Neural progenitor cell (in vitro differentiated cells): ENCODE results near the gene AP2M1. TPM values are rescaled to one million over a fixed set of nuclear protein-coding genes. Genes with fewer than 3 reads are reported as not detected.

ENCODE experiments used
- DNase-seq: peaks from one replicate; pipeline ENCODE4 v3.0.0-alpha.2; 2016; ENCODE audit warnings: low spot score
- H2AFZ ChIP-seq: fragments of 200-600 bp; sonication (generic); replicated peaks from 2 replicates; pipeline ENCODE4 v1.6.1; 2016; ENCODE audit warnings: antibody characterized with exemption
- H3F3A ChIP-seq: fragments of 200-600 bp; sonication (generic); 2 replicates; pipeline ENCODE4 v1.6.1; 2016; ENCODE audit warnings: antibody characterized with exemption, low read depth
- H3K27ac ChIP-seq: fragments of 200-600 bp; sonication (generic); 2 replicates; pipeline ENCODE4 v1.5.1; 2016; ENCODE audit warnings: mild to moderate bottlenecking
- H3K27me3 ChIP-seq: fragments of 200-600 bp; sonication (generic); 2 replicates; pipeline ENCODE4 v1.6.1; 2016; ENCODE audit warnings: mild to moderate bottlenecking, moderate library complexity
- H3K36me3 ChIP-seq: fragments of 200-600 bp; sonication (generic); 2 replicates; pipeline ENCODE4 v1.5.1; 2016
- H3K4me1 ChIP-seq: fragments of 200-600 bp; sonication (generic); 2 replicates; pipeline ENCODE4 v1.6.1; 2016; ENCODE audit warnings: mixed run types
- H3K4me2 ChIP-seq: fragments of 200-600 bp; sonication (generic); 2 replicates; pipeline ENCODE4 v1.6.1; 2016
- H3K4me3 ChIP-seq: fragments of 200-600 bp; sonication (generic); 2 replicates; pipeline ENCODE4 v1.5.1; 2016
- H3K79me2 ChIP-seq: fragments of 200-600 bp; sonication (generic); 2 replicates; pipeline ENCODE4 v1.6.1; 2016; ENCODE audit warnings: low read depth
- H3K9ac ChIP-seq: fragments of 200-600 bp; sonication (generic); 2 replicates; pipeline ENCODE4 v1.6.1; 2016
- H3K9me3 ChIP-seq: fragments of 200-600 bp; sonication (generic); 2 replicates; pipeline ENCODE4 v1.5.1; 2016; ENCODE audit warnings: low read depth
- H4K20me1 ChIP-seq: fragments of 200-600 bp; sonication (generic); 2 replicates; pipeline ENCODE4 v1.6.1; 2016; ENCODE audit warnings: low read depth
- H3K27ac Mint-ChIP-seq: 3 replicates; pipeline ENCODE4 v1.8.0; 2021; ENCODE audit warnings: mixed read lengths
- H3K27me3 Mint-ChIP-seq: 2 replicates; pipeline ENCODE4 v1.8.0; 2022; ENCODE audit warnings: low read depth, mild to moderate bottlenecking, inconsistent platforms, moderate library complexity, mixed read lengths; ENCODE audit not compliant: insufficient read depth
- H3K36me3 Mint-ChIP-seq: 3 replicates; pipeline ENCODE4 v1.8.0; 2021; ENCODE audit warnings: mixed read lengths
- H3K4me1 Mint-ChIP-seq: 3 replicates; pipeline ENCODE4 v1.8.0; 2021; ENCODE audit warnings: mixed read lengths
- H3K4me3 Mint-ChIP-seq: 3 replicates; pipeline ENCODE4 v1.8.0; 2021; ENCODE audit warnings: mild to moderate bottlenecking, moderate library complexity, mixed read lengths
- H3K9me3 Mint-ChIP-seq: 3 replicates; pipeline ENCODE4 v1.8.0; 2020; ENCODE audit warnings: mixed read lengths
- EZH2 ChIP-seq: fragments of 200-600 bp; sonication (generic); IDR thresholded peaks from 2 replicates; pipeline ENCODE4 v1.6.1; 2017; ENCODE audit warnings: antibody characterized with exemption, mild to moderate bottlenecking, moderate library complexity
- EZH2phosphoT487 ChIP-seq: fragments of 200-600 bp; sonication (generic); IDR thresholded peaks from 2 replicates; pipeline ENCODE4 v1.6.1; 2017; ENCODE audit warnings: antibody characterized with exemption
- total RNA-seq: library from RNA; depleted of rRNA; stranded (reverse); fragments of >200 nt; gene quantifications from 2 replicates; pipeline ENCODE4 v1.2.3, GENCODE V29; 2015; ENCODE audit warnings: low replicate concordance
- TF ChIP-seq, protein P1 (sequence below): fragments of 200-600 bp; sonication (generic); IDR thresholded peaks from 2 replicates; pipeline ENCODE4 v1.5.1; 2017; ENCODE audit warnings: antibody characterized with exemption, mild to moderate bottlenecking

The AP2M1 gene
- total RNA-seq, 1 donor from 2014 or later = 309 TPM

DNA sequence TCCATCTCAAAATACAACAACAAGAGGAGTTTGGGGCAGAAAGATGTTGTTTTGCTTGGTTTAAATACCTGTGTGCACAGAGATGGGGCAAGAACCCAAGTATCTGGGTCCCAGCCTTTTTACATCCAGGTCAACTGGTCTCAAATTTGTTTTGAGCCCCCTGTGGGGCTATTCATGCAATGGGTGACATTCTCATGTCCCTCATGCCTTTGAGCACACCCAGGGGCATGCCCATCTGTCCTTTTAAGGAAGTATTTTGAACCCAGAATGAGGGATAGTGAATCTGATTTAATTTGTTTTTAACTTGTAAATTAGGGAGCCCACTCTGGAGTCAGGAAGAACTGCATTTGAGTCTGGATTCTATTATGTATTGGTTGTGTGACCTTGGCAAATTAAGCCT, 26.2 kb downstream of the AP2M1 start:
- Mint-ChIP-seq H3K27ac (no peak overlapping the region), H3K4me3 (no peak overlapping the region), H3K27me3 (peaks cover 1% of the 10 kb centered on the region), H3K4me1 (no peaks in the 10 kb centered on the region), H3K9me3 (no peaks in the 10 kb centered on the region), H3K36me3 (peaks cover 2% of the 10 kb centered on the region)
- H3K9ac ChIP-seq = no peak overlapping the region
- H3F3A ChIP-seq = no peaks in the 10 kb centered on the region
- H3K27me3 ChIP-seq = no peaks in the 10 kb centered on the region
- DNase-seq = no peak
- H3K4me1 ChIP-seq = no peaks in the 10 kb centered on the region
- no peaks in the 10 kb centered on the region for H3K9me3 ChIP-seq
- H3K4me3 ChIP-seq = no peak overlapping the region
- no peaks in the 10 kb centered on the region for H4K20me1 ChIP-seq
- TF ChIP-seq EZH2 (no peak), EZH2phosphoT487 (no peak)
- TF ChIP-seq, protein P1, sequence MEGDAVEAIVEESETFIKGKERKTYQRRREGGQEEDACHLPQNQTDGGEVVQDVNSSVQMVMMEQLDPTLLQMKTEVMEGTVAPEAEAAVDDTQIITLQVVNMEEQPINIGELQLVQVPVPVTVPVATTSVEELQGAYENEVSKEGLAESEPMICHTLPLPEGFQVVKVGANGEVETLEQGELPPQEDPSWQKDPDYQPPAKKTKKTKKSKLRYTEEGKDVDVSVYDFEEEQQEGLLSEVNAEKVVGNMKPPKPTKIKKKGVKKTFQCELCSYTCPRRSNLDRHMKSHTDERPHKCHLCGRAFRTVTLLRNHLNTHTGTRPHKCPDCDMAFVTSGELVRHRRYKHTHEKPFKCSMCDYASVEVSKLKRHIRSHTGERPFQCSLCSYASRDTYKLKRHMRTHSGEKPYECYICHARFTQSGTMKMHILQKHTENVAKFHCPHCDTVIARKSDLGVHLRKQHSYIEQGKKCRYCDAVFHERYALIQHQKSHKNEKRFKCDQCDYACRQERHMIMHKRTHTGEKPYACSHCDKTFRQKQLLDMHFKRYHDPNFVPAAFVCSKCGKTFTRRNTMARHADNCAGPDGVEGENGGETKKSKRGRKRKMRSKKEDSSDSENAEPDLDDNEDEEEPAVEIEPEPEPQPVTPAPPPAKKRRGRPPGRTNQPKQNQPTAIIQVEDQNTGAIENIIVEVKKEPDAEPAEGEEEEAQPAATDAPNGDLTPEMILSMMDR = no peak
- H2AFZ ChIP-seq = no peak overlapping the region
- no peaks in the 10 kb centered on the region for H3K79me2 ChIP-seq
- no peaks in the 10 kb centered on the region for H3K36me3 ChIP-seq
- no peak overlapping the region for H3K27ac ChIP-seq
- H3K4me2 ChIP-seq = no peak overlapping the region

DNA sequence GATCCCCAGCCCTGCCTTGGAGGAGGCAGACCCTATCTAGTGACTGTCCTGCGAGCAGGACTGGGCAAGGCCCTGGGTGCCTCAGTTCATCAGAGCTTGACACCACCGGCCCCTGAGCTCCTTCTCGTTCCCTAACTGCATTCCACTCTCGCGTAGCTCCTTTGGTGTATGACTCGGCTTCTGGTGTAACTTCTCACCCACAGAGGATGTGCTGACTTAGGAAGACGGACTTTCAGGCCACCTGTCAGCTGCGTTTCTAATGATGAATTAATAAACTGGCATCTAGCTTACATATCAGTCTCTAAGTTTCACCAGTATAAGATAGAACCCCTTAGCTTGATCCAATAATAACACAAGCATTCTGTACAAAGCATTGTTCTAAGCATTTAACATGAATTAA, 28.9 kb downstream of the AP2M1 start:
- H3K36me3 Mint-ChIP-seq = no peaks in the 10 kb centered on the region

DNA sequence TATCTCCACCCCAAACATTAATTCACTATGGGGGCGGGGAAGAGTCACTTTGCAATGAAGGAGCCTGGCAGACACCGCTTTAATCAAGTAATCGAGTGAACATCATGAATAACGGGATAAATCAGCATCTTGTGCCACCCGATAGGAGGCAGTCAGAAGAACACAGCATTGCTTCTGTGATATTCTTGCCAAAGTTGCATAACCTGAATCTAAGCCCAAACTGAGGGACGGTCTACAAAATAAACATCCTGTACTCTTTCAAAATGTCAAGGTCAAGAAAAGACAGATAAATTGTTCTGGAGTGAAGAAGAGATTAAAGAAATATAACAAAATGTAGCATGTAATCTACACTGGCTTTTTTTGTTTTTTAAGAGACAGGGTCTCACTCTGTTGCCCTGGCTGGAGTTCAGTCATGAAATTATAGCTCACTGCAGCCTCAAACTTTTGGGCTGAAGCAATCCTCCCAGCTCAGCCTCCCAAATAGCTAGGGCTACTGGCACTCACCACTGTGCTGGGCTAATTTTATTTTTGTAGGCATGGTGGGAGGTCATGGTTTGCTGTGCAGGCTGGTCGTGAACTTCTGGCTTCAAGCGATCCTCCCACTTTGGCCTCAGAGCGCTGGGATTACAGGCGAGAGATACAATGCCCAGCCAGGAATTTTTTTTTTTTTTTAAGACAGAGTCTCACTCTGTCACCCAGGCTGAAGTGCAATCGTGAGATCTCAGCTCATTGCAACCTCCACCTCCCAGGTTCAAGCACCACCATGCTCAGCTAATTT, 34.7 kb downstream of the AP2M1 start:
- no peak overlapping the region for H2AFZ ChIP-seq
- DNase-seq = no peak
- Mint-ChIP-seq H3K4me3 (no peak overlapping the region), H3K4me1 (no peaks in the 10 kb centered on the region), H3K27ac (no peak overlapping the region), H3K9me3 (no peaks in the 10 kb centered on the region), H3K36me3 (no peaks in the 10 kb centered on the region), H3K27me3 (peaks cover 7% of the 10 kb centered on the region)
- H3K4me2 ChIP-seq = no peak overlapping the region
- no peak overlapping the region for H3K9ac ChIP-seq
- H3F3A ChIP-seq = no peaks in the 10 kb centered on the region
- no peaks in the 10 kb centered on the region for H3K79me2 ChIP-seq
- no peaks in the 10 kb centered on the region for H3K4me1 ChIP-seq
- TF ChIP-seq EZH2phosphoT487 (no peak), EZH2 (no peak)
- TF ChIP-seq, protein P1 = no peak
- H3K36me3 ChIP-seq = no peaks in the 10 kb centered on the region
- no peaks in the 10 kb centered on the region for H3K9me3 ChIP-seq
- no peaks in the 10 kb centered on the region for H3K27me3 ChIP-seq
- no peaks in the 10 kb centered on the region for H4K20me1 ChIP-seq
- no peak overlapping the region for H3K4me3 ChIP-seq
- H3K27ac ChIP-seq = no peak overlapping the region

More for the DNA sequence above, 28.9 kb downstream of the AP2M1 start:
- H3K36me3 ChIP-seq = no peaks in the 10 kb centered on the region
- Mint-ChIP-seq H3K9me3 (no peaks in the 10 kb centered on the region), H3K27me3 (peaks cover 7% of the 10 kb centered on the region), H3K4me1 (no peaks in the 10 kb centered on the region), H3K27ac (no peak overlapping the region), H3K4me3 (no peak overlapping the region)
- no peak overlapping the region for H2AFZ ChIP-seq
- no peaks in the 10 kb centered on the region for H3K4me1 ChIP-seq
- no peak overlapping the region for H3K4me2 ChIP-seq
- H3K4me3 ChIP-seq = no peak overlapping the region
- H3F3A ChIP-seq = no peaks in the 10 kb centered on the region
- H3K9me3 ChIP-seq = no peaks in the 10 kb centered on the region
- H3K27me3 ChIP-seq = no peaks in the 10 kb centered on the region
- H3K9ac ChIP-seq = no peak overlapping the region
- H3K27ac ChIP-seq = no peak overlapping the region
- TF ChIP-seq EZH2phosphoT487 (no peak), EZH2 (no peak)
- TF ChIP-seq, protein P1 = no peak
- DNase-seq = no peak
- H3K79me2 ChIP-seq = no peaks in the 10 kb centered on the region
- no peaks in the 10 kb centered on the region for H4K20me1 ChIP-seq
